Measurements from ENCODE around the gene SFXN4.

The SFXN4 gene

DNA sequence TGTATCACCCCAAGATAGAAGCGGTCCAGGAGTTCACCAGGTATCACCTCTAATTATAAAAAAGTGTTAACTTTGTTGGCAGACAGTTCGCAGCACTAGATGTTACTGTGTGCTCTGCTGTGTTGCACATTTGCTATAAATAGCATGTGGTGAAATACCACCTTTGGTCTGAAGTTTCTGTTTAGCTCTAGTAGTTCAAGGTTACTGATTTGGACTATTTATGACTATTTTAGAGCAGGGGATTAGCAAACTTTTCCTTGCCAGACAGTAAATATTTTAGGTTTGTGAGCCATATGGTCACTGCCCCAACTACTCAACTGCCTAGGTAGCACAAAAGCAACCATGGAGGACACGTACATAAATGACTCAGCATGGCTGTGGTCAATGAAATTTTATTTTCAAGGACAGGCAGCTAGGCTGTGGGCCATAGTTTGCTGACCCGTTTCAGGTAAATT is 45.1 kb downstream of the SFXN4 start:
- no peak overlapping the region for H3K9ac ChIP-seq (ENCODE audit: low read depth, low read length, poor library complexity, severe bottlenecking)
- H4K20me1 ChIP-seq (ENCODE audit: insufficient read depth, low read length, poor library complexity, severe bottlenecking) = no peaks in the 10 kb centered on the region
- H3K9me3 ChIP-seq (ENCODE audit: insufficient read depth, low read depth, low read length) = no peaks in the 10 kb centered on the region
- H3F3A ChIP-seq (ENCODE audit: low read depth) = no peaks in the 10 kb centered on the region
- peak overlapping the region; percentile 54 for H3K4me2 ChIP-seq (ENCODE audit: low read depth, low read length, poor library complexity, severe bottlenecking)
- no peak overlapping the region for H2AFZ ChIP-seq (ENCODE audit: low read length)
- H3K4me3 ChIP-seq (ENCODE audit: low read length, poor library complexity, severe bottlenecking) = peak overlapping the region; percentile 6
- no peaks in the 10 kb centered on the region for H3K36me3 ChIP-seq (ENCODE audit: insufficient read depth, low read length)
- TF ChIP-seq EZH2phosphoT487 (IDR thresholded peaks at IDR 0.05; ENCODE audit: borderline replicate concordance) = no peak
- TF ChIP-seq, protein P1, sequence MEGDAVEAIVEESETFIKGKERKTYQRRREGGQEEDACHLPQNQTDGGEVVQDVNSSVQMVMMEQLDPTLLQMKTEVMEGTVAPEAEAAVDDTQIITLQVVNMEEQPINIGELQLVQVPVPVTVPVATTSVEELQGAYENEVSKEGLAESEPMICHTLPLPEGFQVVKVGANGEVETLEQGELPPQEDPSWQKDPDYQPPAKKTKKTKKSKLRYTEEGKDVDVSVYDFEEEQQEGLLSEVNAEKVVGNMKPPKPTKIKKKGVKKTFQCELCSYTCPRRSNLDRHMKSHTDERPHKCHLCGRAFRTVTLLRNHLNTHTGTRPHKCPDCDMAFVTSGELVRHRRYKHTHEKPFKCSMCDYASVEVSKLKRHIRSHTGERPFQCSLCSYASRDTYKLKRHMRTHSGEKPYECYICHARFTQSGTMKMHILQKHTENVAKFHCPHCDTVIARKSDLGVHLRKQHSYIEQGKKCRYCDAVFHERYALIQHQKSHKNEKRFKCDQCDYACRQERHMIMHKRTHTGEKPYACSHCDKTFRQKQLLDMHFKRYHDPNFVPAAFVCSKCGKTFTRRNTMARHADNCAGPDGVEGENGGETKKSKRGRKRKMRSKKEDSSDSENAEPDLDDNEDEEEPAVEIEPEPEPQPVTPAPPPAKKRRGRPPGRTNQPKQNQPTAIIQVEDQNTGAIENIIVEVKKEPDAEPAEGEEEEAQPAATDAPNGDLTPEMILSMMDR (conservative IDR thresholded peaks at IDR 0.05; ENCODE audit: low read length) = no peak
- H3K27me3 ChIP-seq (ENCODE audit: insufficient read depth, low read length, poor library complexity, severe bottlenecking) = no peaks in the 10 kb centered on the region
- no peaks in the 10 kb centered on the region for H3K9me2 ChIP-seq (replicated peaks; ENCODE audit: low read depth, low read length)
- H3K4me1 ChIP-seq (ENCODE audit: insufficient read depth, low read length, poor library complexity, severe bottlenecking) = peaks cover 7% of the 10 kb centered on the region
- no peaks in the 10 kb centered on the region for H3K79me2 ChIP-seq (ENCODE audit: insufficient read depth, low read length)

GRCh38 chr10:119119400-119119799 is 46.1 kb downstream of the SFXN4 start:
- peaks cover 12% of the 10 kb centered on the region for H3K4me1 ChIP-seq (ENCODE audit: insufficient read depth, low read length, poor library complexity, severe bottlenecking)
- H3K27me3 ChIP-seq (ENCODE audit: insufficient read depth, low read length, poor library complexity, severe bottlenecking) = no peaks in the 10 kb centered on the region
- no peak overlapping the region for H2AFZ ChIP-seq (ENCODE audit: low read length)
- no peaks in the 10 kb centered on the region for H4K20me1 ChIP-seq (ENCODE audit: insufficient read depth, low read length, poor library complexity, severe bottlenecking)
- no peak for TF ChIP-seq EZH2phosphoT487 (IDR thresholded peaks at IDR 0.05; ENCODE audit: borderline replicate concordance)
- TF ChIP-seq, protein P1 (conservative IDR thresholded peaks at IDR 0.05; ENCODE audit: low read length) = no peak
- no peak overlapping the region for H3K4me2 ChIP-seq (ENCODE audit: low read depth, low read length, poor library complexity, severe bottlenecking)
- no peaks in the 10 kb centered on the region for H3K9me3 ChIP-seq (ENCODE audit: insufficient read depth, low read depth, low read length)
- no peaks in the 10 kb centered on the region for H3K9me2 ChIP-seq (replicated peaks; ENCODE audit: low read depth, low read length)
- H3K36me3 ChIP-seq (ENCODE audit: insufficient read depth, low read length) = no peaks in the 10 kb centered on the region
- H3F3A ChIP-seq (ENCODE audit: low read depth) = no peaks in the 10 kb centered on the region
- no peak overlapping the region for H3K9ac ChIP-seq (ENCODE audit: low read depth, low read length, poor library complexity, severe bottlenecking)
- no peaks in the 10 kb centered on the region for H3K79me2 ChIP-seq (ENCODE audit: insufficient read depth, low read length)
- no peak overlapping the region for H3K4me3 ChIP-seq (ENCODE audit: low read length, poor library complexity, severe bottlenecking)

GRCh38 chr10:119118231-119118630 is 47.3 kb downstream of the SFXN4 start:
- H3F3A ChIP-seq (ENCODE audit: low read depth) = peaks cover 3% of the 10 kb centered on the region; the same call in 1 of the 2 replicates
- no peaks in the 10 kb centered on the region for H3K36me3 ChIP-seq (ENCODE audit: insufficient read depth, low read length)
- no peaks in the 10 kb centered on the region for H3K27me3 ChIP-seq (ENCODE audit: insufficient read depth, low read length, poor library complexity, severe bottlenecking)
- no peak overlapping the region for H3K9ac ChIP-seq (ENCODE audit: low read depth, low read length, poor library complexity, severe bottlenecking)
- H3K9me2 ChIP-seq (replicated peaks; ENCODE audit: low read depth, low read length) = no peaks in the 10 kb centered on the region
- no peaks in the 10 kb centered on the region for H3K9me3 ChIP-seq (ENCODE audit: insufficient read depth, low read depth, low read length)
- H3K4me3 ChIP-seq (ENCODE audit: low read length, poor library complexity, severe bottlenecking) = no peak overlapping the region
- no peak overlapping the region for H3K4me2 ChIP-seq (ENCODE audit: low read depth, low read length, poor library complexity, severe bottlenecking)
- no peak overlapping the region for H2AFZ ChIP-seq (ENCODE audit: low read length)
- TF ChIP-seq EZH2phosphoT487 (IDR thresholded peaks at IDR 0.05; ENCODE audit: borderline replicate concordance) = no peak
- TF ChIP-seq, protein P1 (conservative IDR thresholded peaks at IDR 0.05; ENCODE audit: low read length) = no peak
- H3K79me2 ChIP-seq (ENCODE audit: insufficient read depth, low read length) = no peaks in the 10 kb centered on the region
- H4K20me1 ChIP-seq (ENCODE audit: insufficient read depth, low read length, poor library complexity, severe bottlenecking) = no peaks in the 10 kb centered on the region
- H3K4me1 ChIP-seq (ENCODE audit: insufficient read depth, low read length, poor library complexity, severe bottlenecking) = peaks cover 24% of the 10 kb centered on the region

Data from Loucy (cell line).